ENCODE data around the gene NR1I2. TPM values are rescaled to one million over a fixed set of nuclear protein-coding genes. Genes with fewer than 3 reads are reported as not detected.

NR1I2 gene
- total and polyA plus RNA-seq, 4 donors, result 3.2 to 121 (median 48.1) TPM

DNA sequence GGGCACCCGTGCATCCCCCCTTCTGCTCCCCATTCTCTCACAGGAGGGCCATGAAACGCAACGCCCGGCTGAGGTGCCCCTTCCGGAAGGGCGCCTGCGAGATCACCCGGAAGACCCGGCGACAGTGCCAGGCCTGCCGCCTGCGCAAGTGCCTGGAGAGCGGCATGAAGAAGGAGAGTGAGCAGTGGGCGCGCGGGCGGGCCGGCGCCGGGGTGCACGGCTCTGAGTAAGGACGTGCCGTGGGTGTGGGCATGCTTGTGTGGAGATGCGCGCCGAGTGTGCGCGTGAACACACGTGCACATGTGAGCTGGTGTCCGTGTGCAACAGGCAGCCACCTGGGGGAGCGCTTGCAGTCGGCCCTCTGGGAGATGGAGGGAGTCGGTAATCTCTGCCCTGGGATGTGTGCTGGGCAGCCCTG, 28.1 kb downstream of the NR1I2 start:
- no peaks in the 10 kb centered on the region for H3K27me3 ChIP-seq (ENCODE audit: control insufficient read depth in 4 of 4, insufficient read depth in 4 of 4, low read length in 3 of 4)
- no peak for DNase-seq (ENCODE audit: low spot score)
- 59% methylated on average over 33 of the region's 33 CpGs for WGBS
- no peak overlapping the region for H3K9ac ChIP-seq (ENCODE audit: low read depth in 1 of 2, low read length in 2 of 2)
- peak overlapping the region in 1 of 3 donors; percentile 25 for H3K4me3 ChIP-seq (ENCODE audit: low read depth in 1 of 3, low read length in 3 of 3)
- peaks cover 0 to 7% (median 2%) of the 10 kb centered on the region in 4 donors for H3K4me1 ChIP-seq (ENCODE audit: control insufficient read depth in 4 of 4, insufficient read depth in 4 of 4, low read length in 3 of 4)
- H3K9me3 ChIP-seq (ENCODE audit: control insufficient read depth in 4 of 4, low read length in 3 of 4), result no peaks in the 10 kb centered on the region
- no peak for TF ChIP-seq EGR1 (IDR thresholded peaks at IDR 0.05; ENCODE audit: low read depth in 2 of 2)
- TF ChIP-seq ATF3 (IDR thresholded peaks at IDR 0.05), result no peak
- TF ChIP-seq, protein P1, sequence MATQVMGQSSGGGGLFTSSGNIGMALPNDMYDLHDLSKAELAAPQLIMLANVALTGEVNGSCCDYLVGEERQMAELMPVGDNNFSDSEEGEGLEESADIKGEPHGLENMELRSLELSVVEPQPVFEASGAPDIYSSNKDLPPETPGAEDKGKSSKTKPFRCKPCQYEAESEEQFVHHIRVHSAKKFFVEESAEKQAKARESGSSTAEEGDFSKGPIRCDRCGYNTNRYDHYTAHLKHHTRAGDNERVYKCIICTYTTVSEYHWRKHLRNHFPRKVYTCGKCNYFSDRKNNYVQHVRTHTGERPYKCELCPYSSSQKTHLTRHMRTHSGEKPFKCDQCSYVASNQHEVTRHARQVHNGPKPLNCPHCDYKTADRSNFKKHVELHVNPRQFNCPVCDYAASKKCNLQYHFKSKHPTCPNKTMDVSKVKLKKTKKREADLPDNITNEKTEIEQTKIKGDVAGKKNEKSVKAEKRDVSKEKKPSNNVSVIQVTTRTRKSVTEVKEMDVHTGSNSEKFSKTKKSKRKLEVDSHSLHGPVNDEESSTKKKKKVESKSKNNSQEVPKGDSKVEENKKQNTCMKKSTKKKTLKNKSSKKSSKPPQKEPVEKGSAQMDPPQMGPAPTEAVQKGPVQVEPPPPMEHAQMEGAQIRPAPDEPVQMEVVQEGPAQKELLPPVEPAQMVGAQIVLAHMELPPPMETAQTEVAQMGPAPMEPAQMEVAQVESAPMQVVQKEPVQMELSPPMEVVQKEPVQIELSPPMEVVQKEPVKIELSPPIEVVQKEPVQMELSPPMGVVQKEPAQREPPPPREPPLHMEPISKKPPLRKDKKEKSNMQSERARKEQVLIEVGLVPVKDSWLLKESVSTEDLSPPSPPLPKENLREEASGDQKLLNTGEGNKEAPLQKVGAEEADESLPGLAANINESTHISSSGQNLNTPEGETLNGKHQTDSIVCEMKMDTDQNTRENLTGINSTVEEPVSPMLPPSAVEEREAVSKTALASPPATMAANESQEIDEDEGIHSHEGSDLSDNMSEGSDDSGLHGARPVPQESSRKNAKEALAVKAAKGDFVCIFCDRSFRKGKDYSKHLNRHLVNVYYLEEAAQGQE (IDR thresholded peaks at IDR 0.05), result no peak
- TF ChIP-seq RAD21 (IDR thresholded peaks at IDR 0.05), result no peak
- TF ChIP-seq, protein P2, sequence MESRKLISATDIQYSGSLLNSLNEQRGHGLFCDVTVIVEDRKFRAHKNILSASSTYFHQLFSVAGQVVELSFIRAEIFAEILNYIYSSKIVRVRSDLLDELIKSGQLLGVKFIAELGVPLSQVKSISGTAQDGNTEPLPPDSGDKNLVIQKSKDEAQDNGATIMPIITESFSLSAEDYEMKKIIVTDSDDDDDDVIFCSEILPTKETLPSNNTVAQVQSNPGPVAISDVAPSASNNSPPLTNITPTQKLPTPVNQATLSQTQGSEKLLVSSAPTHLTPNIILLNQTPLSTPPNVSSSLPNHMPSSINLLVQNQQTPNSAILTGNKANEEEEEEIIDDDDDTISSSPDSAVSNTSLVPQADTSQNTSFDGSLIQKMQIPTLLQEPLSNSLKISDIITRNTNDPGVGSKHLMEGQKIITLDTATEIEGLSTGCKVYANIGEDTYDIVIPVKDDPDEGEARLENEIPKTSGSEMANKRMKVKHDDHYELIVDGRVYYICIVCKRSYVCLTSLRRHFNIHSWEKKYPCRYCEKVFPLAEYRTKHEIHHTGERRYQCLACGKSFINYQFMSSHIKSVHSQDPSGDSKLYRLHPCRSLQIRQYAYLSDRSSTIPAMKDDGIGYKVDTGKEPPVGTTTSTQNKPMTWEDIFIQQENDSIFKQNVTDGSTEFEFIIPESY (IDR thresholded peaks at IDR 0.05), result no peak
- no peak for TF ChIP-seq FOXA2 (IDR thresholded peaks at IDR 0.05)
- no peak for TF ChIP-seq JUND (IDR thresholded peaks at IDR 0.05)
- TF ChIP-seq CTCF (IDR thresholded peaks at IDR 0.05; ENCODE audit: low read depth, low read length, missing input control), result no peak
- no peak for TF ChIP-seq GABPA (IDR thresholded peaks at IDR 0.05 in 1 of 2, conservative IDR thresholded peaks at IDR 0.05 in 1 of 2)
- no peak for TF ChIP-seq HNF4A (conservative IDR thresholded peaks at IDR 0.05)
- no peak for TF ChIP-seq TAF1 (conservative IDR thresholded peaks at IDR 0.05)
- TF ChIP-seq RXRA (IDR thresholded peaks at IDR 0.05), result no peak
- TF ChIP-seq NR2F2 (IDR thresholded peaks at IDR 0.05), result no peak
- no peak for TF ChIP-seq HNF4G (IDR thresholded peaks at IDR 0.05)
- TF ChIP-seq YY1 (IDR thresholded peaks at IDR 0.05), result no peak
- no peak for TF ChIP-seq FOXA1 (IDR thresholded peaks at IDR 0.05)
- no peak for TF ChIP-seq MAX (IDR thresholded peaks at IDR 0.05)
- no peak for TF ChIP-seq SP1 (IDR thresholded peaks at IDR 0.05)
- no peak overlapping the region for H3K27ac ChIP-seq (ENCODE audit: low read depth in 1 of 2, low read length in 2 of 2)
- peaks cover 15 to 50% (median 28%) of the 10 kb centered on the region in 4 donors for H3K36me3 ChIP-seq (ENCODE audit: control insufficient read depth in 4 of 4, insufficient read depth in 3 of 4, low read depth in 1 of 4, low read length in 3 of 4)

All from liver (tissue), 9 donors.